ENCODE measurements around the gene WBP1. TPM values are rescaled to one million over a fixed set of nuclear protein-coding genes. Genes with fewer than 3 reads are reported as not detected.

WBP1 gene
- total RNA-seq, 4 donors from 2014 or later: 40.0 to 56.4 (median 47.2) TPM

GRCh38 chr2:74496997-74497776 lies 38.9 kb downstream of the WBP1 start:
- TF ChIP-seq POLR2A (IDR thresholded peaks at IDR 0.05; ENCODE audit: low read depth) (no peak), EP300 (IDR thresholded peaks at IDR 0.05) (no peak), POLR2AphosphoS5 (IDR thresholded peaks at IDR 0.05) (no peak)
- TF ChIP-seq, protein P1, sequence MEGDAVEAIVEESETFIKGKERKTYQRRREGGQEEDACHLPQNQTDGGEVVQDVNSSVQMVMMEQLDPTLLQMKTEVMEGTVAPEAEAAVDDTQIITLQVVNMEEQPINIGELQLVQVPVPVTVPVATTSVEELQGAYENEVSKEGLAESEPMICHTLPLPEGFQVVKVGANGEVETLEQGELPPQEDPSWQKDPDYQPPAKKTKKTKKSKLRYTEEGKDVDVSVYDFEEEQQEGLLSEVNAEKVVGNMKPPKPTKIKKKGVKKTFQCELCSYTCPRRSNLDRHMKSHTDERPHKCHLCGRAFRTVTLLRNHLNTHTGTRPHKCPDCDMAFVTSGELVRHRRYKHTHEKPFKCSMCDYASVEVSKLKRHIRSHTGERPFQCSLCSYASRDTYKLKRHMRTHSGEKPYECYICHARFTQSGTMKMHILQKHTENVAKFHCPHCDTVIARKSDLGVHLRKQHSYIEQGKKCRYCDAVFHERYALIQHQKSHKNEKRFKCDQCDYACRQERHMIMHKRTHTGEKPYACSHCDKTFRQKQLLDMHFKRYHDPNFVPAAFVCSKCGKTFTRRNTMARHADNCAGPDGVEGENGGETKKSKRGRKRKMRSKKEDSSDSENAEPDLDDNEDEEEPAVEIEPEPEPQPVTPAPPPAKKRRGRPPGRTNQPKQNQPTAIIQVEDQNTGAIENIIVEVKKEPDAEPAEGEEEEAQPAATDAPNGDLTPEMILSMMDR (IDR thresholded peaks at IDR 0.05): no peak
- Histone ChIP-seq H3K27me3 (peaks cover 0 to 55% (median 41%) of the 10 kb centered on the region in 4 donors), H3K4me3 (peak overlapping the region in 3 of 4 donors; percentile 31 to 40 (median 38)), H3K36me3 (peaks cover 15 to 25% (median 24%) of the 10 kb centered on the region in 4 donors), H3K4me1 (peaks cover 27 to 31% (median 28%) of the 10 kb centered on the region in 4 donors), H3K9me3 (no peaks in the 10 kb centered on the region), H3K27ac (replicated peaks in 1 of 4) (no peak overlapping the region)
- 68% methylated on average over 12 of the region's 19 CpGs for WGBS
- intact Hi-C loops (cut with DNase I): no loop called here
- DNase-seq (ENCODE audit: extremely low spot score): no peak

GRCh38 chr2:74497777-74498499 lies 39.7 kb downstream of the WBP1 start:
- 3% methylated on average over 25 of the region's 61 CpGs for WGBS
- no peak for DNase-seq (ENCODE audit: extremely low spot score)
- H3K9me3 ChIP-seq: no peaks in the 10 kb centered on the region
- H3K27ac ChIP-seq (replicated peaks in 1 of 4): no peak overlapping the region
- peaks cover 30 to 39% (median 36%) of the 10 kb centered on the region in 4 donors for H3K4me1 ChIP-seq
- peak overlapping the region; percentile 31 to 40 (median 38) for H3K4me3 ChIP-seq
- TF ChIP-seq POLR2AphosphoS5 (IDR thresholded peaks at IDR 0.05): peak in 1 of 2 donors; percentile 38
- no peak for TF ChIP-seq EP300 (IDR thresholded peaks at IDR 0.05)
- intact Hi-C loops (cut with DNase I): no loop called here
- peaks cover 0 to 62% (median 48%) of the 10 kb centered on the region in 4 donors for H3K27me3 ChIP-seq
- peaks cover 7 to 17% (median 17%) of the 10 kb centered on the region in 4 donors for H3K36me3 ChIP-seq

GRCh38 chr2:74498500-74499266 lies 40.4 kb downstream of the WBP1 start:
- H3K4me3 ChIP-seq: peak overlapping the region; percentile 31 to 40 (median 38)
- H3K27ac ChIP-seq (replicated peaks in 1 of 4): no peak overlapping the region
- no peak for DNase-seq (ENCODE audit: extremely low spot score)
- H3K9me3 ChIP-seq: no peaks in the 10 kb centered on the region
- no peak for TF ChIP-seq EP300 (IDR thresholded peaks at IDR 0.05)
- TF ChIP-seq POLR2A (IDR thresholded peaks at IDR 0.05; ENCODE audit: low read depth): no peak
- peaks cover 0 to 70% (median 51%) of the 10 kb centered on the region in 4 donors for H3K27me3 ChIP-seq
- 3% methylated on average over 29 of the region's 41 CpGs for WGBS
- H3K4me1 ChIP-seq: peaks cover 30 to 46% (median 43%) of the 10 kb centered on the region in 4 donors
- intact Hi-C loops (cut with DNase I): no loop called here
- H3K36me3 ChIP-seq: peaks cover 0 to 10% (median 9%) of the 10 kb centered on the region in 4 donors

- H3K27ac ChIP-seq (replicated peaks in 1 of 4): no peak within 1 kb of the TSS
- H3K27me3 ChIP-seq: peaks cover 0 to 73% (median 51%) of the 10 kb centered on the region in 4 donors
- no peak for DNase-seq (ENCODE audit: extremely low spot score)
- TF ChIP-seq, protein P1 (IDR thresholded peaks at IDR 0.05): no peak
- TF ChIP-seq POLR2A (IDR thresholded peaks at IDR 0.05; ENCODE audit: low read depth) (no peak), EP300 (IDR thresholded peaks at IDR 0.05) (no peak), POLR2AphosphoS5 (IDR thresholded peaks at IDR 0.05) (no peak)
- peaks cover 0 to 4% (median 2%) of the 10 kb centered on the region in 4 donors for H3K36me3 ChIP-seq
- H3K4me1 ChIP-seq: peaks cover 35 to 53% (median 49%) of the 10 kb centered on the region in 4 donors
- WGBS: 2% methylated on average over 44 of the region's 65 CpGs
- H3K4me3 ChIP-seq: peak within 1 kb of the TSS; percentile 17 to 40 (median 38)
- H3K9me3 ChIP-seq: no peaks in the 10 kb centered on the region
- intact Hi-C loops (cut with DNase I): no loop called here
These were observed 41.2 kb downstream of the WBP1 start, which contains the start of gene LBX2 for GRCh38 chr2:74499267-74499939. LBX2 (minus strand) TSS chr2:74499603; CDS start chr2:74499537, 66 bp downstream.

Measured in esophagus muscularis mucosa (tissue), 4 donors.